HG02938 (cell line): ENCODE results near the gene DGKD.
"Not testable (repeated sequence)": the region's sequence is repeated elsewhere in the genome, so short reads cannot be mapped to it uniquely, and the experiment has no call there.

Experiments
- ATAC-seq: cut with Tn5 transposase; IDR thresholded peaks from one replicate; pipeline ENCODE4 v1.9.1; 2021; ENCODE audit warnings: mild to moderate bottlenecking, moderate library complexity; ENCODE audit not compliant: unreplicated experiment

DGKD gene

DNA sequence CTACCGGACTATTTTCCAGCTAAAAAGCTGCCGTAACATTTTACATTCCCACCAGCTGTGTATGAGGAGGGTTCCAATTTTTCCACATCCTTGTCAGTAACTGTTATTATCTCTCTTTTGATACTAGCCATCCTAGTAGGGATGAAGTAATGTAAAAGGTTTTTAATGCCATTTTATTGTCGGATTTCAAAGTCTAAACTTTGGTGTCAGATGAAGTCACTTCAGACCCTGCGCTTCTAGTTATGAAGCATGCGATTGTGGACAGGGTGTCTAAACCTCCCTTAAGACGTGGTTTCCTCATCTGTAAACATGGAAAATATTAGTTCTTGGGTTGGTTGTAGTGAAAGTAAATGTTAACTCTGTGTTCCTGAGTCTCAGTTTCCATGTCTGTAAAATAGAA lies 4.7 kb downstream of the DGKD start:
- ATAC-seq, result no peak

DNA sequence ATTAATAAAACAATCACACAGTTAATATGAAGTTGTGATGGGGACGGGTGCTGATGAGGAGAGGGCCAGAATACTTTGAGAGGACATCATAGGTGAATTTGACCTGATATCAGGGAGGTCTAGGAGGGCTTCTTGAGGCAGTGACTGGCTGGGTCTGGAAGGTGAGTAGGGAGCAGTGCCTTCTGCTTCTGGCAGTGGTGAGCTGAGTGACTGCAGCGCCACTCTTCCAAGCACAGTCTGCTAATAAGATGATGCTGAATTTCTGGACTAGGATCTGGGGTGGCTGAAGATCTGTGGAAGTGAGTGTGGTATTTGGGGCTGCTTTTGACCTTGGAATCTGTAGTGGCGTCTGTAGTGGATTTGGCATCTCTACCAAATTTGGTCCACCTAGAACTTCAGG lies 5.5 kb downstream of the DGKD start:
- ATAC-seq, result no peak

DNA sequence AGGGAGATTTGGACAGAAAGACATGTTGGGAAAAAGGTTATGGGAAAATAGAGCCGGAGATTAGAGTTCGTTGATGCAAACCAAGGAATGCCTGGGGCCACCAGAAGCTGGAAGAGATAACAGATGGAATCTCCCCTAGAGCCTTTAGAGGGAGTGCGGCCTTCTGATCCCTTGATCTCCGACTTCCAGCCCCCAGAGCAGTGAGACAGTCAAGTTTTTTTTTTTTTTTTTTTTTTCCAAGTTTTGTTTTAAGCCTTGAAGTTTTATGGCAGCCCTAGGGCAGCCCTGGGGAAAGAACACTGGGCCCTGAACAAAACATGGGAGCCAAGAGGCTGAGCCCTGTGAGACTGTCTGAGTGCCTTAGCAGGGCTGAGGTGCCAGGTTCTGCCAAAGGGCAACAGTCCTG lies 6.5 kb downstream of the DGKD start:
- no peak for ATAC-seq

DNA sequence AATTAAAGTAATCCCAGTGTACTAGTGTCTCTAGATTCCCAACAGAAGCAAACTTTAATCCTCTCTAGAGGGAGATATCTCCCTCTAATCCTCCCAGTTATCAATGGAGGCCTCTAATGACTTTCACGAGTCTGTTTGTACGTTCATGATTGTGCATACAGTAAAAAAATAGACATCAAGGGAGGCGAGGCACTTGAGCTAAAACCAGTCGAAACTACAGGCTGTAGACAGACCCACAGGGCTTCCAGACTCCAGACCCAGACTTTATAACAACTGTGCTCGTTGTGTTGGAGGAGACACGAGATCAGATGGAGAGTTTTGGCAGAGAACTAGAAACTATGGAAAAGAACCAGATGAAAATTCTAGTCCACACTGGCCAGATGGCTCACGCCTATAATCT lies 7.0 kb downstream of the DGKD start:
- no peak for ATAC-seq

DNA sequence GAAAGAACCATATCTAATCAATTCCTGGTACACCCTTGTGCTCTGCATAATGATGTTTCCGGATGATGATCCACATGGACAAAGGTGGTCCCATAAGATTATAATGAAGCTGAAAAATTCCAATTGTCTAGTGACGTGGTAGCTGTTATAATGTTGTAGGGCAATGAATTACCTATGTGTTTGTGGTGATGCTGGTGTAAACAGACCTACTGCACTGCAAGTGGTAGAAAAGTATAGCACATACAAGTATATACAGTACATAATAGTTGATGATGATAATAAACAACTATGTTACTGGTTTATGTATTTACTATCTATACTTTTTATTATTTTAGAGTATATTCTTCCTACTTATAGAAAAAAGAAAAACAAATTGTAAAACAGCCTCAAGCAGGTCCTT lies 8.4 kb downstream of the DGKD start:
- no peak for ATAC-seq

DNA sequence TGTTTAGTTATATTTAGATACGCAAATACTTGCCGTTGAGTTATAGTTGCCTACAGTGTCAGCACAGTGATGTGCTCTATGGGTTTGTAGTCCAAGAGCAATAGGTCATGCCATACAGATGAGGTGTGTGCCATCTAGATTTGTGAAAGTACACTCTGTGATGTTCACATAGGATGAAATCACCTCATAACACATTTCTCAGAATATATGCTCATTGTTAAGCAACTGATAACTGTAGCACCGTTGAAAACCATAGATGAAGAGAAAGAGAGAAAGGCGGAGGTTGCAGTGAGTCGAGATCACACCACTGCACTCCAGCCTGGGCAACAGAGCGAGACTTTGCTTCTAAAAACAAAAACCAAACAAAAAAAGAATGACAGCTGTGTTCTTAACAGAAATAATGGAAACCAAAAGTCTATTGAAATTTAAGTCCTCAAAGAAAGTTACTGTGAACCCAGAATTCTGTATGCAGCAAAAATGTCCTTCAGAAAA lies 9.5 kb downstream of the DGKD start:
- no peak for ATAC-seq

DNA sequence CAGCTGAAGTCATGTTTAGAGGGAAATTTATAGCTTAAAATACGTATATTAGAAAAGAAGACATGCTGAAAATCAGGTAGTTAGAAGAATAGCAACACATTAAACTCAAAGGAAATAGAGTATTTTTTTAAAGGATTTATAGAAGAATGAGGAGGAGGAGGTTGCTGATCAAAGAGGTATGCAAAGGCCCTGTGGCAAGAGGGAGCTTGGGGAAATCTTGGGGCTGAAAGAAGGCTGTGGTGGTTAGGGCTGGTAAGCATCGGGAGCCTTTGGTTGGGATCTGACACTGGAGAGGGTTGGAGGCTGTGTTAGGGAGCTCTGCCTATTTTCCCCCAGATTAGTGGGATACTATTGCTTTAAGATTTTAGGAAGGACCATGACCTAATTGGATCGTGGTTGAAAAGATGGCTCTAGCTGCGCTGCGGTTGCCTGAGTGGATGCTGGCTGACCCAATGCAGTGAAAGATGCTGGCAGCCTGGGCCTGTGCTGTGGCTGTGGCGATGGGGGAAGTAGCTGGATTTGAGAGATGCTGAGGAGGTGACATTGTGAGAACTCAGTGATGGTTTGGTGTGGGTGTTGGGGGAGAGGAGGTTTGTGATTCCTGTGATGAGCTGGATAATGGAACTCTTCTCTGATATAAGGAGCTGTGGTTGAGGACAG lies 11.7 kb downstream of the DGKD start:
- ATAC-seq, result no peak

DNA sequence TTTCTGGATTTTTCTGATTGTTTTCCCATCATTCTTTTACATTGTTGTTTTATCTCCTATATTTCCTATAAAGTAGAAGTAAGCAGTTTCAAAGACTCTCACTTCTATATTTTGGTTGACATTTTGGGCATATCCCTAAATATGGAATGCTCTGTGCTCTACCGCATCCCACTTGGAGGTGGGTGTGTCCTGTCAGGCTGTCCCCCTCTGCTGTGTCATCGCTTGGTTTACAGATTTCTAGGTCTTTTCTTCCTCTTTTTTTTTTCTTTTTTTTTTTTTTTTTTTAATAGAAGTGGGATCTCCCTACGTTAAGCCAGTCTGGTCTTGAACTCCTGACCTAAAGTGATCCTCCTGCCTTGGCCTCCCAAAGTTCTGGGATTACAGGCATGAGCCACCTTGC lies 13.3 kb downstream of the DGKD start:
- ATAC-seq, result no peak

DNA sequence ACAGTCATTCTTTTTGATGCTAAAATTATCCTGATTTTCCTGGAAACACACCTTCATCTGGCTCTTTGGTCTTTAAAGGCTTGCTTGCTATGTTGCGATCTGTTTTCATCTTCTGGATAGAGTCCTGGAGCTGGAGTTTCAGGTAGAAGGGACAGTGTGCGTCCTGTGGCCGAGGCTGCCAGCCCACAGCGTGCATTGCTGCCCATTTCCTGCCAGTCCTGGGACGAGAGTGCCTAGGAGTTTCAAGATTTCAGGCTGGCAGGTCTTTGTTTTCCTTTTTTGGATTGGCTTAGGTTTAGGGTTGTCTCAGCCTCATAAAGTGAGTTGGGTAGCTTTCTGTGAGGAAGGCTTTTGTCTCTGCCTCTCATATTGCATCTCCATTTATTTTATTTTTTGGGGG lies 14.5 kb downstream of the DGKD start:
- ATAC-seq, result no peak

DNA sequence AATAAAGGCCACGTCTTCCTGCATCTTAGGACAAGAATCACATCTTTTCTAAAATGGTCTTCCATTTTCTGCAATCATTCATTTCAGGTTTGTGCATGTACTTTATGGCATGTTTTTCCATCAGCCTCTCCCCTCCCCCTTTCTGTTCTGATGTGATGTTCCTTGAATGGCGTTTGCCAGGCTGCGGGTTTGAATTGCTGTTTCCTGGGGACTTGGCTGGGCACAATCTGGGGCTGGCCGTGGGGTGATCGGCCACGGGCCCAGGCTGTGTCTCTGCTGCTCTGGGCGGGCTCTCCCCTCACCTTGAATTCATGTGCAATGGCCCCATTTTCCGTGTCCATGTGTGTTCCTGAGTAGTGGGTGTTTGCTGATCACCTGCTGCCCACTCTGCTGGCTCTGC lies 15.2 kb downstream of the DGKD start:
- ATAC-seq, result no peak

DNA sequence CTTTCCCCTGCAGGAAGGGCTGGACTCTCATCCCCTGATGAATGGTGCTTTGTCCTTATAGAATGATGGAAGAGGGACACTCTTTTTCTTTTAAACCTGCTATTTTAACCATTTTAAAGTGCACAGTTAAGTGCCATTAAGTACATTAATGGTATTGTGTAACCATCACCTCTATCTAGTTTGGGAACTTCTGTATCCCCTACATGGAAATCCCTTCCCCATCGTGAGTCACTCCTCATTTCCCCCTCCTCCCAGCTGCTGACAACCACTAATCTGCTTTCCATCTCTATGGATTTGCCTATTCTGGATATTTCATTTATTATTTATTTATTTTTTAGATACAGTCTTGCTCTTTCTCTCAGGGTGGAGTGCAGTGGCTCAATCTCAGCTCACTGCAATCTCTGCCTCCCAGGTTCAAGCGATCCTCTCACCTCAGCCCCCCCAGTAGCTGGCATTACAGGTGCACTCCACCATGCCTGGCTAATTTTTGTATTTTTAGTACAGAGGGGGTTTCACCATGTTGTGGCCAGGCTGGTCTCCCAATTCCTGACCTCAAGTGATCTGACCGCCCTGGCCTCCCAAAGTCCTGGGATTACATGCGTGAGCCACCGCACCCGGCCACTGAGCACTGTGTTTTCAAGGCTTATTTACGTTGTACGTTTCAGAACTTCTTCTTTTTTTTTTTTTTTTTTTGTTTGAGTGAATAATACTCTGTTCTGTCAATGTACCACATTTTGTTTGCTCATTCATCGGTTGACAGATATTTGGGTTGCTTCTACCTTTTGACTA lies 15.8 kb downstream of the DGKD start:
- ATAC-seq, result no peak

DNA sequence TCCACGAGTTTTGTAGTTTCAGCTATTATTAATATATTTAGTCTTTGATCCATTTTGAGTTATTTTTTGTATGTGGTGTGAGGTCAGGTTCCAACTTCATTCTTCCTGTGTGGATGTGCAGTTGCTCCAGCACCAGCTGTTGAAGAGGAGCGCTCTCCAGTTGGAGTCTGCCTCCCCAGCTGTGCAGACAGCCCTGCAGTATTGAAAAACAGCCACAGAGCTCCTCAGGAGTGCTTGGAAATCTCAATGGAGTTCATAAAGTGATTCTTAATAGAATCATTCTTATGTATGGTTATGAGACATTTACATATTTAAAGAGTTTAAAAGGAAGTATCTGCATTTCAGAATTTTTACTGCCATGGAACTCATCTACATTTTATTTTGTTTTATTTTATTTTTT lies 17.3 kb downstream of the DGKD start:
- ATAC-seq, result no peak

DNA sequence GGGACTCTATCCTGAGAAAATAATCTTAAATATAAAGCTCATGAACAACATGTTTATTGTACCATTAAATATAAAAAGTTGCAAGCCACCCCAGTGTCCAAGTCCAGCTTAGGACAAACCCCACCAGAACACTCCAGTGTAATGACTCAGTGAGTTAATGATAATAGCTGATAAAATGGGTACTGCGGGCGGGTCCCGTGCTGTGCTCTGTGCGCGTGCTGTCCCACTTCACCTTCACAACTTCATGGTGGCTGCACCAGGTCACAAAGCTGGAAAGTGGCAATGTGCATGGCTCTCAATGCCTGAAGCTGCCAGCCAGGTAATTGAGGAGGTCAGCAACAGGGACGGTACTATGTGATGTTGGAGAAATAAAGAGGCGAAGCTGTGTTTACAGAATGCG lies 18.6 kb downstream of the DGKD start:
- ATAC-seq, result no peak

DNA sequence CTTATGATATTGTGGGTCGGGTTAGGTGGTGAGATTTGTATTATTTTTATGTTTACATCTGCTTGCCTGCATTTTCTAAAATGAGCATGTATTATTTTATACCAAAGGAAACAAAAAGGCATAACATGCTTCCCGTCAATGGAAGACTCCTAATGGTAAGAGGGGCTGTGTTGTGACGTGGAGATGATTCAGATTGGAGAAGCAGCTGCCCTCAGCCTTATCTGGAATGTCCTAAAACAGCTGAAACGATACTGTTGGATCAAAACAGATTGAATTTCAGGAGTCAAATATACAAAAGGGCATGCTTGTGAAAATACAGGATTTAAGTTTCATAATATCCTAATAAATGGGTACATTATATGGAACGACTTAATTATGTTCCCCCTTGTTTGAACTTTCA lies 19.0 kb downstream of the DGKD start:
- ATAC-seq, result no peak

DNA sequence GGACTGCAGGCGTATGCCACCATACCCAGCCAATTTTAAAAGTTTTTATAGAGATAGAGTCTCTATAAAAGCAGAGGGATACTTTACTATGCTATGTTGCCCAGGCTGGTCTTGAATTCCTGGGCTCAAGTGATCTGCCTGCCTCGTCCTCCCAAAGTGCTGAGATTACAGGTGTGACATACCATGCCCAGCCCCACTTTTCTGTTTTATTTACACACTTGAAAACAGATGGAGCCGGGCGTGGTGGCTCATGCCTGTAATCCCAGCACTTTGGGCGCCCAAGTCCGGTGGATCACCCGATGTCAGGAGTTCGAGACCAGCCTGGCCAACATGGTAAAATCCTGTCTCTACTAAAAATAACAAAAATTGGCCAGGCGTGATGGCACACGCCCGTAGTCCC lies 20.5 kb downstream of the DGKD start:
- ATAC-seq, result not testable (repeated sequence)

DNA sequence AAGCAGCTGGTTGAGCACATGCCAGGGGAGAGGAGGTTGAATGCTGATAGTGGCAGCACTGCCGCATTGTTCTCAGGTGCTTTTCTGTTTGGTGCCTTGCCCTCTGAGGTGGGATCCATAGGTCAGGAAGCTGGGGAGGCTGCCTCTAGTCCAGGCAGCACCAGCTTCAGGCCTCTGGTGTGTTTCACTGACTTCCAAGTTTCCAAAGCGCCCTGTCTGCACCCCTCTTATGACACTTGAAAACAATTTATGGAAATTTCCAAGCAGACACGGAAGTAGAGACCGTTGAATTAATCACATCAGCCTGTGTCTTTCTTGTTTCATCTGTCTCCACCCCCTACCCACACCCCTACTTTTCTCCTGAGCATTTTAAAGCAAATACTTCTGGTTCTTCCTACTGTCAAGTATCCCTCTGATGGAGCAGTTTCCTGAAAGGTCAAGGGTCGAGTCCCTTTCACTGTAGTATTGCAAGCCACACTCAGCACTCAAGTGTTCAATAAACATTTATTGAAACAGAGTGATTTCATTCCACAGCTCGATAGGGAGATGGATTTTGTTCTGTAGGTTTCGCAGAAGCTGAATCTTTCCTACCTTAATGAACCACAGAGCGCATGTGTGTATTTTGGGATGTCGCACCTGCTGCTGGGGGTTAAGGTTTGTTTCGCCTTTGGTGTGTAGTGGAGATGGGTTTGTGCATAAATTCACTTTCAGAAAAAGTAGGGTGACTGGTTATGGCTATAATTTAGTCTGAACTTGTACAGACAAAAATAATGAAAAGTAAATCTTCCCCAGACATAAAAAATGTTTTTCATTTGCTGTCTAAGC lies 21.4 kb downstream of the DGKD start:
- ATAC-seq, result no peak

DNA sequence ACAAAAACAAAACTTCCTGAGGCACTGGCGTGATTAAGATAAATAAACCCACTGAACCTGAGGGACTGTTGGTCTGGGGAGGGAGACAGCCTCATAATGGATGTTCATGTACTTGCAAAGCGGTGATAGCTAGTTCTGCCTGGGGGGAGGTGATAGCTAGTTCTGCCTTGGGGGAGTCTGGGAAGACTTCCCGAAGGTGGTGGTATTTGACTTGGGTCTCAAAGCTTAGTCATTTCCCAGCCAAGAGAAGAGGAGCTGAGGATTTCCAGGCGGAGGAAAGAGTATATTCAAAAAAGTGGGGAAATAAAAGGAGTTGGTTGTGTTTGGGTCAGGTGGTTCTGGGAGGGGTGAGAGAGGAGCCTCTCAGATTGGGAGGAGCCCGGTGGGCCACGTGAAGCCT lies 24.7 kb downstream of the DGKD start:
- no peak for ATAC-seq

DNA sequence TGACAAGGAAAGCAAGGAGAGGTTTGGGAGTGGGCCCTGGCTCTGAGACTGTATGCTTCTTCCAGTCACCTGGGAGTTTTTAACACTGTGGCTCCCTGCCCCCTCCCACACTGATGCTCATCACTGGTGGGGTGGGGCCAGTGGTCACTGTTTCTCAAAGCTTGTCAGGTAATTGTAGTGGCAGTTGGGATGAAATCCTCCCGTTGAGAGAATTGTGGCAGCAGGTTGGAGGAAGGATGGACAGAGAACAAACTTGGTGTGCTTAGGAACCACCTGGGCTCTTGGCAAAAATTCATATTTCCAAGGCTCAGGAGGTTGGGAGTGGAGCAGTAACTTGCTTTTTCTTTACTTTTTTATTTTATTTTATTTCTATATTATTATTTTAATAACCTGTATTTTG lies 25.1 kb downstream of the DGKD start:
- ATAC-seq, result no peak

DNA sequence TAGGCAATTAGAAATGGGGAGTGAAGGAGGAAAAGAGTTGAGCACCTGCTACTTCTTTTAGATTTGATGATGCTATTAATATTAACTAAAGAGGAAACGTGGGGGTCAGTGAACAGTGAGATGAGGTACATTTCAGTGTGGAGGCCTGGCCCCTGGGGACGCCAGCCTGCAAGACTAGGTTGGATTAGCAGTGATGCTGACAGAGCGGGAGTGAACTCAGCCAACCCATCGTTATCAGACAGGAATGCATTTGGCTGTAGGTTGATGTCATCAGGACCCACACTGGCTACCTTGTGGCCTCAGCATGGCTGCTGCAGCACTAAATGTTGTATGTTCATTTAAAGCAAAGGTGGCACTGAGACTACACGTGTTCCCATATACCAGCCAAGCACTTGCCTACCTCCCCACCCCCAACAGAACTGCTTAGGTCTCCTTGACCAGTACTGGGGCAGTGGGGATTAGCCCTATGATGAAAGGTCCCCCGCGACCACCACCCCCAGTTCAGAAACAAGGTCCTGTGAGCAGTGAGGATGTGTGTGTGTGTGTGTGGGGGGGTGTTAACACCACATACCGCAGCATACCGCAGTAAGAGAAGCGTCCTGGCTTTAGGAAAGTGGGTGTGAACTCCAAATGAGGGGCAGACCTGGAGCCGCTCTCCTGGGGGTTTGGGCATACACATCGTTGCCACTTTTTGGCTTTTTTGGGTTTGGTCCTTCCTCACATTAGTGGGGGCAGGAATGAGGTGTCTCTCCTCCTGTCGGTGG lies 26.0 kb downstream of the DGKD start:
- ATAC-seq, result peak; percentile 44

DNA sequence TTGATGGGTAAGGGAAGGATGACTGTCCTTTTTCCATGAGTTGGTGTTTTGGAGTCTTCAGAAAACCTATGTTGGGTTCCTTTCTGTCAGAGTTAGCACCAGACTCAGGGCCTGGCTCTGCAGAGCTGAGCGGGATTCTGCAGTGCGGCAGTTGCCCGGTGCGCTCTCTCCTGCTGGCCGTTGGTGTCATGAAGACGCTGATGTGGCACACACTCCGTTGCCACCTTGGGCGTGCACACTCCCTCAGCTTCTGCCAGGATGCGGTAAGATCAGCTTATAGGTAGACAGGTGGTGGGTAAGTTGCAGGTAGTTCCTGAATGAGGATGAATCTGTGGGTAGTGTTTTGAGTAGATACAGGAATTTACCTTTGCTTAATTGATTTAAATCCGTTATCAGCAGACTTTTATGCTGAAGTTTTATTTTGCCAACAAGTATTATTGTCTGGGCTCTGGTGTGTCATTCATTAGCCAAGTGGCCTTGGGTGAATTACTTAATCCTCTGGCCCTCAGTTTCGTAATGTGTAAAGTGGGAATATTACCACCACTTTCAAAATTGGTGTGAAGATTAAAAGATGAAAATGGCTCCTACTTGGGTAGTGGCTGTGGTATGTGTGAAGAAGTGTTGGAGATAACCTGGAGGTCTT lies 26.8 kb downstream of the DGKD start:
- no peak for ATAC-seq

DNA sequence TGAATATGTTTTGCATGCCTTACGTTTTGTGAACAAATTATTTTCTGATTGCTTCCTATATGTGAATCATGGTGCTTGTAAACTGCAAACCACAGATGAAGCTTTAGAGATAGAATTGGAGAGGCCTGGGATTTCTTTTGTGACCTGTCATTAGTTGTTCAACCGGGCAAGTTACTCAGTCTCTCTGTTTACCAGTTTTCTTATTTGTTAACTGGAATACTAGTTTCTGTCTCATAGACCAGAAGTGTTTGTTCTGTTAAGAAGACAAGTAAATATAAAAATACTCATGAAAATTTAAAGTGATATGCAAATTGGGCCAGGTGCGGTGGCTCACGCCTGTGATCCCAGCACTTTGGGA lies 27.3 kb downstream of the DGKD start:
- no peak for ATAC-seq
